B cell (primary cell): ENCODE data around the gene HOXA1. TPM values are rescaled to one million over a fixed set of nuclear protein-coding genes. Genes with fewer than 3 reads are reported as not detected.

Source experiments
- ATAC-seq: fragments of 200-7000 bp; cut with Tn5 transposase; one replicate; pipeline ENCODE4 v1.10.0; 2021; ENCODE audit warnings: low read depth, mild to moderate bottlenecking, moderate number of reproducible peaks, moderate library complexity
- CTCF ChIA-PET: fragments of 350-600 bp; sonication (Branson Sonifier 250); formaldehyde crosslinking; loops from one replicate; lab custom pipeline; 2021; ENCODE audit warnings: antibody characterized with exemption, inconsistent platforms; lab: Charles Lee
- POLR2A ChIA-PET: fragments of 350-600 bp; sonication (Branson Sonifier 250); formaldehyde crosslinking; loops from one replicate; lab custom pipeline; 2021; ENCODE audit warnings: antibody characterized with exemption; lab: Charles Lee
- DNase-seq: peaks from one replicate; pipeline ENCODE4 v3.0.0; 2013
- H2AFZ ChIP-seq: 2 replicates; pipeline ENCODE4 v1.6.1; 2012; ENCODE audit warnings: mild to moderate bottlenecking, low read depth, low read length; ENCODE audit not compliant: insufficient read depth, poor library complexity, severe bottlenecking
- H3K27ac ChIP-seq, 2 donors: 1 replicate in 1 of 2; 2 replicates in 1 of 2; pipeline ENCODE4 v1.5.1; 2012 to 2013; ENCODE audit warnings: low read length in 2 of 2, mild to moderate bottlenecking in 2 of 2, moderate library complexity in 1 of 2
- H3K27me3 ChIP-seq, 4 experiments: fragments of 200-600 bp in 1 of 4; sonication (generic) in 1 of 4; replicated peaks in 1 of 4; 1 replicate in 2 of 4; 2 replicates in 2 of 4; pipeline versions ENCODE4 v1.6.1 to v1.7.0; 2013 to 2016; ENCODE audit warnings: low read length in 3 of 4, mild to moderate bottlenecking in 2 of 4, mixed read lengths in 1 of 4, moderate library complexity in 1 of 4; ENCODE audit not compliant: insufficient read depth in 4 of 4, control insufficient read depth in 3 of 4; ENCODE audit errors: control extremely low read depth in 1 of 4
- H3K36me3 ChIP-seq, 2 experiments: replicated peaks in 1 of 2; 1 replicate in 1 of 2; 2 replicates in 1 of 2; pipeline versions ENCODE4 v1.6.1 to v1.7.1; 2013; ENCODE audit warnings: low read length in 1 of 2; ENCODE audit not compliant: insufficient read depth in 2 of 2, control insufficient read depth in 1 of 2; ENCODE audit errors: control extremely low read depth in 1 of 2, extremely low read depth in 1 of 2
- H3K4me1 ChIP-seq, 2 donors: fragments of 200-600 bp in 1 of 2; sonication (generic) in 1 of 2; 1 replicate in 1 of 2; 2 replicates in 1 of 2; pipeline versions ENCODE4 v1.5.1 to v1.6.1; 2013 to 2017; ENCODE audit warnings: low read length in 2 of 2; ENCODE audit not compliant: control insufficient read depth in 2 of 2, insufficient read depth in 2 of 2
- H3K4me2 ChIP-seq: replicated peaks from 2 replicates; pipeline ENCODE3; 2012; ENCODE audit warnings: mild to moderate bottlenecking, low read depth, low read length; ENCODE audit not compliant: poor library complexity, severe bottlenecking
- H3K4me3 ChIP-seq, 5 experiments: fragments of 200-600 bp in 1 of 5; sonication (generic) in 1 of 5; 1 replicate in 3 of 5; 2 replicates in 2 of 5; pipeline versions ENCODE4 v1.5.1 to v1.7.0; 2011 to 2016; ENCODE audit warnings: low read length in 4 of 5, mild to moderate bottlenecking in 4 of 5, low read depth in 2 of 5, control low read depth in 1 of 5, moderate library complexity in 1 of 5; ENCODE audit not compliant: insufficient read depth in 1 of 5; ENCODE audit errors: control extremely low read depth in 1 of 5, extremely low read depth in 1 of 5
- H3K79me2 ChIP-seq: fragments of 200-600 bp; sonication (generic); one replicate; pipeline ENCODE4 v1.6.0; 2016; ENCODE audit warnings: low read length; ENCODE audit not compliant: control insufficient read depth, insufficient read depth
- H3K9ac ChIP-seq: fragments of 200-600 bp; sonication (generic); 2 replicates; pipeline ENCODE4 v1.6.1; 2017; ENCODE audit warnings: mild to moderate bottlenecking, low read length, moderate library complexity
- H3K9me3 ChIP-seq, 3 donors: one replicate each; pipeline versions ENCODE4 v1.6.1 to v1.7.1; 2013; ENCODE audit warnings: low read length in 2 of 3; ENCODE audit not compliant: control insufficient read depth in 2 of 3, insufficient read depth in 1 of 3; ENCODE audit errors: control extremely low read depth in 1 of 3
- H4K20me1 ChIP-seq: 2 replicates; pipeline ENCODE4 v1.6.0; 2012; ENCODE audit warnings: mild to moderate bottlenecking, low read length; ENCODE audit not compliant: insufficient read depth, control insufficient read depth, poor library complexity, severe bottlenecking
- H3K27ac Mint-ChIP-seq: one replicate; pipeline ENCODE4 v1.8.0; 2021; ENCODE audit warnings: mixed read lengths
- H3K27me3 Mint-ChIP-seq: one replicate; pipeline ENCODE4 v1.8.0; 2021; ENCODE audit warnings: mixed read lengths
- H3K4me1 Mint-ChIP-seq: one replicate; pipeline ENCODE4 v1.8.0; 2021; ENCODE audit warnings: mixed read lengths
- H3K4me3 Mint-ChIP-seq: one replicate; pipeline ENCODE4 v1.8.0; 2021; ENCODE audit warnings: mixed read lengths
- H3K9me3 Mint-ChIP-seq: one replicate; pipeline ENCODE4 v1.8.0; 2022; ENCODE audit warnings: mixed read lengths; ENCODE audit not compliant: insufficient read depth
- EZH2 ChIP-seq: IDR thresholded peaks from 2 replicates; pipeline ENCODE4 v1.6.1; 2012; ENCODE audit warnings: borderline replicate concordance, low read depth, mild to moderate bottlenecking, moderate library complexity, low read length; ENCODE audit not compliant: insufficient read depth, poor library complexity, severe bottlenecking
- WGBS: methylation state at CpG from one replicate; pipeline ENCODE4 v1.1.5; 2013; ENCODE audit warnings: missing lambda C conversion rate; ENCODE audit not compliant: insufficient coverage; 5-methylcytosine and 5-hydroxymethylcytosine counted together
- intact Hi-C: fragments of 100-400 bp; cut with micrococcal nuclease; formaldehyde crosslinking; loops from one replicate; pipeline ENCODE4 v1.10.0; 2022
- polyA plus RNA-seq: library from polyadenylated mRNA; depleted of rRNA; stranded (reverse); fragments of >200 nt; gene quantifications from 2 replicates; pipeline ENCODE4 v1.2.3, GENCODE V29; 2012
- total RNA-seq, 2 donors: library from RNA; stranded (reverse); fragments of 120-200 nt in 1 of 2; gene quantifications; 1 replicate in 1 of 2; 2 replicates in 1 of 2; pipeline versions ENCODE4 v1.2.3 to v1.2.4, GENCODE V29; 2013 to 2022
- TF ChIP-seq, protein P1 (sequence below): fragments of 200-600 bp; IDR thresholded peaks from one replicate; pipeline ENCODE4 v1.8.0; 2022; ENCODE audit warnings: antibody characterized with exemption, mild to moderate bottlenecking

The HOXA1 gene
- total and polyA plus RNA-seq, 2 donors (not counting 1 experiment from before 2014, with no cell fraction given): 0.13 to 0.37 TPM

DNA sequence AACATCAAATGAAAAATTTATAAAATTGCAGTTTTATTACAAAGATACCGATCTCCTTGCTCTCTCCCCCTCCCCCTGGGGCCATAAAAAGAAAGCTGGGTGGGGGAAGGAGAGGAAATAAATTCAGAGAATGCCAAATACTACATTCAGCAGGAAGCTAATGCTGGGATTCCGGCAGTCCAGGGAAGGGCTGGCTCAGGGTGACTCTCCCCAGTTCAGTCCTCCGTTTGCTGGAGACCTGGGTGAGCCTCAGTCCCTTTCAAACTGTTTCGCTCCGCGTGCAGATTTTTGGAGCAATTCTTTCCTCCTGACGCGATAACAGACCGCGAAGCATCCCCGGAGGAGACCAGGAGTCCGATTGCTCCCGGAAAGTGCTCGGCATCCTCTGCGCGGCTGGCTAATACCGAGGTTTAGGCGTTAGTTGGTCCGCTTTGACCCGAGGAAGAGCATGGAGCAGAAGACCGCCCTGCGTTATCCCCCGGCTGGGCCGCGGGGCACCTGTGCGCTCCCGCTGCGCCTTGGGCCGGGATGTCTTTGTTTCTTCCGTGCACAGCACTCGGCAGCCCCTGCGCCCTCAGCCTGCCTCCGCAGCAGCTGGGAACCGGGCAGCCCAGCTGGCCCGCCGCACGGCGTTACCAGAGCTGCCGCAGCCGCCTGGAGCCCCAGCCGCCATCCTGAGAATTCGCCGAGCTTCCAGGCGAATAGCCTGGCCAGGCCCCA lies 10.5 kb upstream of the HOXA1 start:
- TF ChIP-seq, protein P1, sequence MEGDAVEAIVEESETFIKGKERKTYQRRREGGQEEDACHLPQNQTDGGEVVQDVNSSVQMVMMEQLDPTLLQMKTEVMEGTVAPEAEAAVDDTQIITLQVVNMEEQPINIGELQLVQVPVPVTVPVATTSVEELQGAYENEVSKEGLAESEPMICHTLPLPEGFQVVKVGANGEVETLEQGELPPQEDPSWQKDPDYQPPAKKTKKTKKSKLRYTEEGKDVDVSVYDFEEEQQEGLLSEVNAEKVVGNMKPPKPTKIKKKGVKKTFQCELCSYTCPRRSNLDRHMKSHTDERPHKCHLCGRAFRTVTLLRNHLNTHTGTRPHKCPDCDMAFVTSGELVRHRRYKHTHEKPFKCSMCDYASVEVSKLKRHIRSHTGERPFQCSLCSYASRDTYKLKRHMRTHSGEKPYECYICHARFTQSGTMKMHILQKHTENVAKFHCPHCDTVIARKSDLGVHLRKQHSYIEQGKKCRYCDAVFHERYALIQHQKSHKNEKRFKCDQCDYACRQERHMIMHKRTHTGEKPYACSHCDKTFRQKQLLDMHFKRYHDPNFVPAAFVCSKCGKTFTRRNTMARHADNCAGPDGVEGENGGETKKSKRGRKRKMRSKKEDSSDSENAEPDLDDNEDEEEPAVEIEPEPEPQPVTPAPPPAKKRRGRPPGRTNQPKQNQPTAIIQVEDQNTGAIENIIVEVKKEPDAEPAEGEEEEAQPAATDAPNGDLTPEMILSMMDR: no peak
- TF ChIP-seq EZH2: no peak
- ATAC-seq (no peak), DNase-seq (no peak)
- Mint-ChIP-seq H3K4me1 (peaks cover 18% of the 10 kb centered on the region), H3K4me3 (no peak overlapping the region), H3K9me3 (no peaks in the 10 kb centered on the region), H3K27me3 (peaks cover 44% of the 10 kb centered on the region), H3K27ac (no peak overlapping the region)
- H3K4me1 ChIP-seq: peaks cover 13 to 19% of the 10 kb centered on the region in 2 donors
- H3K4me3 ChIP-seq: no peak overlapping the region
- H3K4me2 ChIP-seq: no peak overlapping the region
- 95% methylated on average over 43 of the region's 44 CpGs for WGBS
- no peaks in the 10 kb centered on the region for H3K79me2 ChIP-seq
- no peaks in the 10 kb centered on the region for H4K20me1 ChIP-seq
- CTCF ChIA-PET: interaction anchor here (1.0 to 1.7 kb wide), 2 partner anchors 33 to 55 kb away, joined by 3 to 4 read pairs; no protein-coding TSS in a partner anchor
- intact Hi-C loops: no loop called here
- POLR2A ChIA-PET: no interaction called here
- H3K36me3 ChIP-seq: no peaks in the 10 kb centered on the region
- H3K9ac ChIP-seq: no peak overlapping the region
- H3K9me3 ChIP-seq: peaks cover 0 to 36% (median 0%) of the 10 kb centered on the region in 3 donors
- H3K27me3 ChIP-seq: peaks cover 0 to 42% (median 32%) of the 10 kb centered on the region in 4 experiments
- H3K27ac ChIP-seq: no peak overlapping the region
- no peak overlapping the region for H2AFZ ChIP-seq
